ENCODE data around the gene MYL3. TPM values are rescaled to one million over a fixed set of nuclear protein-coding genes. Genes with fewer than 3 reads are reported as not detected.
"Not testable (repeated sequence)": the region's sequence is repeated elsewhere in the genome, so short reads cannot be mapped to it uniquely, and the experiment has no call there.

MYL3 gene
- total RNA-seq = not detected in 2 replicates

DNA sequence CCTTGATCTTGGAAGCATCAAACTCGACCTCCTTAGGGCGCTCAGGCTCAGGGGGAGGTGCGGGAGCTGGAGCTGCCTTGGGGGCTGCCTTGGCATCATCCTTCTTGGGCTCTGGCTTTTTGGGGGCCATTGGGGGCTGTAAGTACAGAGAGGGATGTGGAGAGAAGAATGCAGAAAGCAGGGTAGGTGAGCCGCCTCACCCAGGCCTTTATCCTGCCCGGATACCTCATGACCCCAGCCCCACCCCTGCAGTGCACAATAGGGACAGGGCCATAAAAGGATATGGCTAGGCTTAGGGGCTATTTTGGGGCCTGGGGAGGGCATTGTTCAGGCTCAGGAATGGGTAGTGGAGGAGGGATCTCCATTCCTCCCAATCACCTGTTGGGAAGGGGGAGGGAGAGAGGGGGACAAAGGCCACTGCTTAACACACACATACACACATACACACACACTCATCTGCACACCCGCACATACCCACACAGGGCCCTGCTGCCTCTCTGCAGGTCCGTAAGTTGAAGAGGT lies at the start of gene MYL3:
Gene MYL3, minus strand, starts transcription at position 184 of the 522 bp plus-strand sequence. Its CDS starts 54 bp downstream, at position 130.
- intact Hi-C loops (cut with micrococcal nuclease) = no loop called here
- H3K4me3 Mint-ChIP-seq = no peak within 1 kb of the TSS
- no peaks in the 10 kb centered on the region for H3K36me3 Mint-ChIP-seq (ENCODE audit: low read depth)
- POLR2A ChIA-PET = no interaction called here
- DNase-seq (no peak), ATAC-seq (ENCODE audit: low read depth) (no peak)
- no peaks in the 10 kb centered on the region for H3K4me1 Mint-ChIP-seq
- TF ChIP-seq CTCF (IDR thresholded peaks at IDR 0.05) = no peak
- CTCF ChIA-PET = no interaction called here
- no peak within 1 kb of the TSS for H3K27ac Mint-ChIP-seq
- H3K27me3 Mint-ChIP-seq = peaks cover 3% of the 10 kb centered on the region
- no peaks in the 10 kb centered on the region for H3K9me3 Mint-ChIP-seq

- Mint-ChIP-seq H3K4me1 (peaks cover 7% of the 10 kb centered on the region), H3K27me3 (no peaks in the 10 kb centered on the region), H3K36me3 (ENCODE audit: low read depth) (peaks cover 25% of the 10 kb centered on the region), H3K4me3 (no peak overlapping the region), H3K9me3 (no peaks in the 10 kb centered on the region), H3K27ac (no peak overlapping the region)
- ATAC-seq (ENCODE audit: low read depth) = no peak
- intact Hi-C loops (cut with micrococcal nuclease) = no loop called here
- CTCF ChIA-PET = no interaction called here
- DNase-seq = no peak
- POLR2A ChIA-PET = interaction anchor here (0.7 to 1.2 kb wide), 2 partner anchors 10 to 82 kb away, joined by 3 to 4 read pairs; no protein-coding TSS in a partner anchor
- no peak for TF ChIP-seq CTCF (IDR thresholded peaks at IDR 0.05)
These were observed 49.7 kb upstream of the MYL3 start for GRCh38 chr3:46912986-46913385.

- H3K27ac Mint-ChIP-seq, POLR2A ChIA-PET: not testable (repeated sequence)
These were observed 47.7 kb upstream of the MYL3 start for GRCh38 chr3:46910914-46911313.

DNA sequence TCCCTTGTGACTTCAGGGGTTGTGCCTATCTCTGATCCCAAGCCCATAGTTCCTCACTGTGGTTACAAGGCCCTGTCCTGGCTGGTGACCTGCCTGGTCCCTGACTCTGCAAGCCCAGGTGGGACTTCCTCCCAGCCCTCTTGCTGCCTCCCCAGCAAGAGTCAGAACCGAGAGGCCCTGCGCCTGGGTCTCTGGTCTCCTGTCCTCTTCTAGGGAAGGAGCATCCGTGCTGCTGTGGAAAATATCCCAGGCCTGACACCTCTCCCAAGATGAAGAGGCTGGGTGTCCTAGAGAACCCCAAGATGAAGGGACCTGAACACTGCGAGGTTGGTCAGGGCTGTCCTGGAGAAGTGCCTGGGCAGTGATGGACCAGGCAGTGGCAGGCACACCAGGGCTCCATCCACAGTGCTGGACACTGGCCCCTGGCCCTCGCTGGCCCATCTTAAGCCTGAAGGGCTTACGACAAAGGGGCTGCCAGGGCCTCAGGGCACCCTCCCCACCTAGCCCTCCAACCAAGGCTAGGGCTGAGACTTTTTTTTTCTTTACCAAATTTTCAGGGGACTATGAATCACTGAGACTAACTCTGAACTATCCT lies 47.0 kb upstream of the MYL3 start:
- CTCF ChIA-PET = interaction anchor here (0.6 to 2.1 kb wide), 29 partner anchors 9 to 259 kb away, joined by 3 to 14 read pairs (median 4); no protein-coding TSS in a partner anchor
- POLR2A ChIA-PET = interaction anchor here (0.9 to 1.4 kb wide), 3 partner anchors 15 to 65 kb away, joined by 3 to 4 read pairs (median 3); no protein-coding TSS in a partner anchor
- DNase-seq (peak; percentile 7), ATAC-seq (ENCODE audit: low read depth) (no peak)
- Mint-ChIP-seq H3K4me1 (peaks cover 7% of the 10 kb centered on the region), H3K27me3 (no peaks in the 10 kb centered on the region), H3K27ac (no peak overlapping the region), H3K36me3 (ENCODE audit: low read depth) (peaks cover 2% of the 10 kb centered on the region), H3K9me3 (no peaks in the 10 kb centered on the region), H3K4me3 (no peak overlapping the region)
- no peak for TF ChIP-seq CTCF (IDR thresholded peaks at IDR 0.05)
- intact Hi-C loops (cut with micrococcal nuclease) = no loop called here

More at GRCh38 chr3:46910914-46911313, 47.7 kb upstream of the MYL3 start:
- H3K36me3 Mint-ChIP-seq (ENCODE audit: low read depth); H3K4me3 Mint-ChIP-seq; H3K4me1 Mint-ChIP-seq; H3K27me3 Mint-ChIP-seq; intact Hi-C loops (cut with micrococcal nuclease); ATAC-seq (ENCODE audit: low read depth); H3K9me3 Mint-ChIP-seq; DNase-seq: not testable (repeated sequence)
- CTCF ChIA-PET = interaction anchor here (0.8 to 2.1 kb wide), 3 partner anchors 8 to 66 kb away, joined by 3 to 4 read pairs (median 4); no protein-coding TSS in a partner anchor

- Mint-ChIP-seq H3K27ac (no peak overlapping the region), H3K4me1 (peaks cover 7% of the 10 kb centered on the region), H3K36me3 (ENCODE audit: low read depth) (no peaks in the 10 kb centered on the region), H3K4me3 (no peak overlapping the region), H3K27me3 (no peaks in the 10 kb centered on the region), H3K9me3 (no peaks in the 10 kb centered on the region)
- DNase-seq = peak; percentile 68
- POLR2A ChIA-PET = interaction anchor here (0.9 to 1.4 kb wide), 5 partner anchors 15 to 107 kb away, joined by 3 to 4 read pairs (median 4); partner anchors contain the start of gene CCDC12
- peak; percentile 44 for TF ChIP-seq CTCF (IDR thresholded peaks at IDR 0.05)
- ATAC-seq (ENCODE audit: low read depth) = peak; percentile 91
- intact Hi-C loops (cut with micrococcal nuclease) = loop anchor here (1.0 to 2.0 kb wide), 3 partner anchors 43 to 421 kb away; no protein-coding TSS in a partner anchor
- CTCF ChIA-PET = interaction anchor here (0.6 to 1.9 kb wide), 28 partner anchors 10 to 258 kb away, joined by 3 to 14 read pairs (median 4); no protein-coding TSS in a partner anchor
These were observed 46.4 kb upstream of the MYL3 start for GRCh38 chr3:46909535-46910161.
